Stimulated activated CD4-positive, alpha-beta T cell treated with anti-CD3 and anti-CD28 coated beads, Interleukin-1b, Interleukin-23, amount 100 ng/mL, for 4 hours (primary cell): ENCODE data around the gene UTP20.

Experiments used
- DNase-seq, 2 donors: peaks; one replicate each; pipeline ENCODE4 v3.0.0-alpha.2; 2020; ENCODE audit warnings: low read depth in 2 of 2

UTP20 gene

GRCh38 chr12:101280006-101280505 lies at the start of gene UTP20:
Gene UTP20, plus strand, starts transcription at chr12:101280105. Its CDS starts 178 bp downstream, at chr12:101280283.
- DNase-seq, result peak; percentile 90 to 96

- DNase-seq, result no peak
Observed at GRCh38 chr12:101230547-101230946, 49.4 kb upstream of the UTP20 start.

- DNase-seq, result no peak
Observed at GRCh38 chr12:101231636-101232035, 48.3 kb upstream of the UTP20 start.

DNA sequence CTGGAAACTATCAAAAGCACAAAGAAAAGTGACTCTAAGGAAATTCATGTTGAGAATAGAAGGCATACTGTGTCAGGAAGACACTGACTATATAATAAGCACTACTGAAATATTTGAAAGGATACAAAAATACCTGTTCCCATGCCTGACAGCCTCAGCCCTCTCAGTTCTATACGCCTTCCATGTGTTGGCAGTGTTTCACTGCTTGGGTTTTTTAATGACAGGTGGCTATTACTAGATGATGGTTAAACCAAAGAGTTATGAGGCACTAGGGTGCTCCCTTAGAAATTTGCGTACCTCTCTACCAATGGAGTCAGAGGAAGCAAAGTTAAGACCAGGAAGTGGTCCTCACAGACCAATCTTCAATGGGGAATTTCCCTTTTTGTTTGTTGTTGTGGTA lies 44.2 kb upstream of the UTP20 start:
- DNase-seq, result no peak

GRCh38 chr12:101238306-101238705 lies 41.6 kb upstream of the UTP20 start:
- DNase-seq, result no peak

GRCh38 chr12:101238800-101239329 lies 41.0 kb upstream of the UTP20 start:
- no peak for DNase-seq

DNA sequence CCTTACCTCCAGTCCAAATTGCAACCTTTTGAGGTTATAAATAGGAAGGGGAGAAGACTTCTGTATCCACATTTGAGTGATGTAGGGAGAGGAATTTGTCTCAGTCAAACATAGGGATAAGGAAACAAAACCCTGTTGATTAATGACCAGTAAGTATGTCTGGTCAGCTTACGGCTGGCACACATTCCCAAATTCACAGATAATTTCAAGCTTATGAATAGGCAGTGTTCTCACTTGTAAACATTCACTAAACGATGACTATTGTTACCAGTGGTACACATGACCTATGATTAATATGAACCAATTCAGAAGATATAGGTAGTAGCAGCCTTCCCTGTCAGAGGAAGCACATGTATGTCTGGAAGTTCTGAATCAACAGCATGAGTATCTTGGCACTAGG lies 36.8 kb upstream of the UTP20 start:
- DNase-seq, result no peak

- DNase-seq, result no peak
Observed at GRCh38 chr12:101243616-101244015, 36.3 kb upstream of the UTP20 start.

DNA sequence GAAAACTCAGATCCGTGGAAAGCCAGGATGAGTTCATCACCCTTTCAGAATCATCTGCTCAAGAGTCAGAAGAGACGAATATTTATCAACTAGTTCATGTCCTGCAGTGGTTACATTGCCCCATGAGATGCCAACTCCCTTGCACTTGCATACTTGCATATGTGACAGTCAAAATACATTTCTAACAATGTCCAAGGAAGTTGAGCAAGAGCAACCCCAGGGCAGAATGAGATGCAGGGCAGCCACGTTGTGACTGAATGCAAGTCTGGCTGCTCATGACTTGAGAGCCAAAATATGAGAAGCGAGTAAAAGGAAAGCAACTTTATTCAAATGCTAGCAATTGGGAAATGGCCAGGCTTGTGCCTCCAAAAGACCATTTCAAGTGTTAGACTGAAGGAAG lies 23.6 kb upstream of the UTP20 start:
- DNase-seq, result no peak

DNA sequence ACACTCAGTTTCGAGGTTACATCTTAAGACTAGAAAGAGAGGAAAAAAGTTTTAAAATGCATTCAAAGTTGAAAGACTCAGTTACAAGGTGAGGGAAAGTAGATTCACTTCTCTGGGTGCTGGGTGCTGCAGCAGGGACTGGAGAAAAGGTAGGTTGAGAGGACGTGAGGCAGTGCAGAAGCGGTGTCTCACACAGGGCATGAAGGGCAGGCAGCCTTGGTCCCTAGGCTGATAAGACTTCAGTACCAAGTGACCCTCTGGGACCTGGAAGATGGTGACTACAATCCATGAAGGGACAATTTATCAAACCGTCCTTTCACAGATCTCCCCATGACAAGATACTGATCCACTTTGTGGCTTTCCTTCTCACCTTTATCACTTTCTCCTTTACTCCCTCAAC lies 22.5 kb upstream of the UTP20 start:
- DNase-seq, result no peak

GRCh38 chr12:101267111-101267510 lies 12.8 kb upstream of the UTP20 start:
- DNase-seq, result no peak

GRCh38 chr12:101276433-101276832 lies 3.5 kb upstream of the UTP20 start:
- no peak for DNase-seq

- DNase-seq, result no peak
Observed at GRCh38 chr12:101277443-101277842, 2.5 kb upstream of the UTP20 start.

- DNase-seq, result no peak
Observed at GRCh38 chr12:101287357-101287756, 7.5 kb downstream of the UTP20 start.

DNA sequence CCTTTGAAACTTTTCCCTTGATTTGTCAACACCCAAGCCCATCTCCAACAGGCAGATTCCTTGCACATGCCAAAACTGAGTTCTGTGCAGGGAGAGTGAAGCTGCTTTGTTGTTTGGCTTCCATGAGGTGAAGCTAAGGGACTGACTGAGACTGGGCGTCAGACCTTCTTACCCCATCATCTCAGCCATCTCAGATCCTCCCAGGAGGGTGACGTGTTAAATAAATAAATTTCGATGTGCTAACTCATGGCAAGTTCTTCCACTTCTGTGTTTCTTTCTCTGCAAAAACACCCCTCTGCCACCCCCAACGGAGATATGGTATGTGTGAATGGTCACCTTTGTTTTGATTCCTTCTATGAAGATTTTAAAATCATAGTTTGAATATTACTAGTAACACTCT lies 17.8 kb downstream of the UTP20 start:
- no peak for DNase-seq

DNA sequence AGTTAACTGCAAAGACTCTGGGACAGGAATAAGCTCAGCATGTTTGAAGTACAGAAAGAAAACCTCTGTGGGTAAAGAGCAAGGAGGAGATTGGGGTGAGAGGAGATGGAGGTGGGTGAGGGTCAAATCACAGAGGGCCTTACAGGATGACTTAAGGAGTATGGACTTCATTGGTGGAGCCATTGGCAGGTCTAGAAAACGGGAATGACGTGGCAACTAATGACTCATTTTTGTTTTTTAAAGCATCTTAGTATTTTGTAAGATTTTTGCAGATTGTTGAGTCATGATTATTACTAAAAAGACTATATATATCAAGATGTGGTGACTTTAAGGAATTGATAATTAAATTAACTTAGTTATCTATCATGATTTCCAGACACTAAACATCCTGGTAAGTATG lies 18.5 kb downstream of the UTP20 start:
- no peak for DNase-seq

- no peak for DNase-seq
Observed at GRCh38 chr12:101299346-101299745, 19.4 kb downstream of the UTP20 start.

DNA sequence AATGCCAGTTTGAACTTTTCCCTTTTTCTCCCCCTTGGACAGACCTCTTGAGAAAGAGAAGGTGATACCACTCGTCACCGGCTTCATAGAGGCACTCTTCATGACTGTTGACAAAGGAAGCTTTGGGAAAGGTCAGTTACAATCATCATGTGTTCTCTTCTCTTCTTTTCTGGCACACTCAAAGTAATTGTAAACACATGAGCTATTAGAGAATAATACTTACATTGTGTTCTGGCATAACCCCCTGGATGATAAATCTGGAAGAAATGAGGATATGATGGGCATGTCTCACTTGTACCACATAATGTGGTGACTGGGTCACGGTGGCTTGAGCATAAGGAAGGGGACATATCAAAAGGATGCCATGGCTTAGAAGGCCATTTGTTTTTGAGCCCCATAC lies 20.0 kb downstream of the UTP20 start:
- no peak for DNase-seq

GRCh38 chr12:101302741-101303140 lies 22.8 kb downstream of the UTP20 start:
- no peak for DNase-seq

GRCh38 chr12:101305226-101305779 lies 25.4 kb downstream of the UTP20 start:
- no peak for DNase-seq

DNA sequence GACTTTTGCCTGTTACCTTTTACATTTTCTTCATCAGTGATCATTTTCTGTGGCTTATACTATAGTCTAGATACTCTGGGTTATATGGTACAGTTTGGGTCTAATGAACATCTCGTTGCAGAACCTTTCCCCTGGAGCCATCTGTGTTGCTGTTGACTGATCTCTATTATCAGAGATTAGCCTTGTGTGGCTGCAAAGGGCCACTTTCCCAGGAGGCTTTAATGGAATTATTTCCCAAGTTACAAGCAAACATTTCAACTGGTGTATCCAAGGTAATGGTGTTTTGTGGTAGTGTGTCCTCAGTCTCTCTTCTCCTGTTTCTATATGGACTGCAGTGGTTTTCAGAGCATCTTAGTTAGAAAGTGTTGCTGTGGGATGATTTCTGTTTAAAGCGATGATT lies 25.9 kb downstream of the UTP20 start:
- DNase-seq, result no peak

- DNase-seq, result no peak
Observed at GRCh38 chr12:101322480-101322879, 42.6 kb downstream of the UTP20 start.

DNA sequence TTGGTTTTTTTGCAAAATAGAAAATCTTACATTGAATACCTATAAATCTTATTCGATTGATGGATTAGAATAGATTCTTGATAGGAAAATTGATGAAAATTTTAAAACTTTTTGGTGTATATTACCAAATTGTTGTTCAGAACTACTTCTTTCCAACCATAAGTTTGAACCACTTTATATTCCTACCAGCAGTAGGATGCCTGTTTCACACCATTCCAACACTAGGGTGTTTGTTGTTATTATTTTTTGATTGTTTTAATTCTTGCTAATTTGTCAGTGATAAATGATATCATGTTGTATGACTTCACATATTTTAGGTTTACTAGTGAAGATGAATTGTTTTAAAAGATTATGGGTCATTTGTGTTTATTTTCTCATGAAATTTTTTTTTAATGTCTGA lies 43.4 kb downstream of the UTP20 start:
- no peak for DNase-seq

GRCh38 chr12:101325590-101325989 lies 45.7 kb downstream of the UTP20 start:
- no peak for DNase-seq
